ENCODE data around the gene COPS4. TPM values are rescaled to one million over a fixed set of nuclear protein-coding genes. Genes with fewer than 3 reads are reported as not detected.

The COPS4 gene
- polyA plus RNA-seq, 1 donor (not counting 4 experiments of a cell fraction or from before 2014, with no cell fraction given): 50.2 TPM

- no peak for TF ChIP-seq EZH2 (IDR thresholded peaks at IDR 0.05; ENCODE audit: low read length)
- TF ChIP-seq CTCF (optimal IDR thresholded peaks at IDR 0.05 in 1 of 3, IDR thresholded peaks at IDR 0.05 in 1 of 3, conservative IDR thresholded peaks at IDR 0.05 in 1 of 3; ENCODE audit: extremely low read depth in 1 of 3, insufficient read depth in 2 of 3, low read length in 3 of 3): no peak
- no peak overlapping the region for H2AFZ ChIP-seq (ENCODE audit: control insufficient read depth, low read length)
- H3K79me2 ChIP-seq (ENCODE audit: control insufficient read depth, insufficient read depth, low read length): peaks cover 11% of the 10 kb centered on the region
- H3K4me1 ChIP-seq (ENCODE audit: control insufficient read depth, extremely low read depth, insufficient read depth, low read length): no peaks in the 10 kb centered on the region
- no peak for DNase-seq (ENCODE audit: low read depth, low spot score)
- H3K4me3 ChIP-seq (ENCODE audit: control insufficient read depth in 2 of 3, extremely low read depth in 1 of 3, insufficient read depth in 2 of 3, low read depth in 1 of 3, low read length in 3 of 3): no peak overlapping the region
- H3K9me1 ChIP-seq (ENCODE audit: control insufficient read depth, extremely low read depth, insufficient read depth, low read length): no peaks in the 10 kb centered on the region
- peaks cover 0 to 2% of the 10 kb centered on the region in 2 experiments for H3K36me3 ChIP-seq (ENCODE audit: control insufficient read depth in 2 of 2, extremely low read depth in 1 of 2, insufficient read depth in 2 of 2, low read length in 2 of 2)
- no peaks in the 10 kb centered on the region for H3K9me3 ChIP-seq (ENCODE audit: control insufficient read depth, low read depth, low read length)
- no peak overlapping the region for H3K9ac ChIP-seq (ENCODE audit: control insufficient read depth, extremely low read depth, insufficient read depth, low read length)
- no peak overlapping the region for H3K27ac ChIP-seq (ENCODE audit: control insufficient read depth, insufficient read depth, low read length)
- no peaks in the 10 kb centered on the region for H4K20me1 ChIP-seq (ENCODE audit: control insufficient read depth, extremely low read depth, insufficient read depth, low read length)
- no peaks in the 10 kb centered on the region for H3K27me3 ChIP-seq (ENCODE audit: control insufficient read depth, extremely low read depth, insufficient read depth, low read length)
- dilution Hi-C loops (cut with MboI; ENCODE audit: extremely low pct_ligation_motif_present, low sequenced_read_pairs): no loop called here
- H3K4me2 ChIP-seq (ENCODE audit: control insufficient read depth, extremely low read depth, insufficient read depth, low read depth, low read length): no peak overlapping the region
- no peak for FAIRE-seq
These were observed 46.6 kb upstream of the COPS4 start for GRCh38 chr4:82988323-82988832.

GRCh38 chr4:82989575-82990429 is 45.2 kb upstream of the COPS4 start:
- Histone ChIP-seq H3K36me3 (ENCODE audit: control insufficient read depth in 2 of 2, extremely low read depth in 1 of 2, insufficient read depth in 2 of 2, low read length in 2 of 2) (no peaks in the 10 kb centered on the region), H3K27ac (ENCODE audit: control insufficient read depth, insufficient read depth, low read length) (no peak overlapping the region), H3K9me1 (ENCODE audit: control insufficient read depth, extremely low read depth, insufficient read depth, low read length) (no peaks in the 10 kb centered on the region), H2AFZ (ENCODE audit: control insufficient read depth, low read length) (no peak overlapping the region), H4K20me1 (ENCODE audit: control insufficient read depth, extremely low read depth, insufficient read depth, low read length) (no peaks in the 10 kb centered on the region), H3K4me2 (ENCODE audit: control insufficient read depth, extremely low read depth, insufficient read depth, low read depth, low read length) (peak overlapping the region; percentile 14), H3K4me3 (ENCODE audit: control insufficient read depth in 2 of 3, extremely low read depth in 1 of 3, insufficient read depth in 2 of 3, low read depth in 1 of 3, low read length in 3 of 3) (no peak overlapping the region), H3K9ac (ENCODE audit: control insufficient read depth, extremely low read depth, insufficient read depth, low read length) (no peak overlapping the region), H3K4me1 (ENCODE audit: control insufficient read depth, extremely low read depth, insufficient read depth, low read length) (no peaks in the 10 kb centered on the region), H3K79me2 (ENCODE audit: control insufficient read depth, insufficient read depth, low read length) (peaks cover 12% of the 10 kb centered on the region), H3K27me3 (ENCODE audit: control insufficient read depth, extremely low read depth, insufficient read depth, low read length) (no peaks in the 10 kb centered on the region), H3K9me3 (ENCODE audit: control insufficient read depth, low read depth, low read length) (no peaks in the 10 kb centered on the region)
- dilution Hi-C loops (cut with MboI; ENCODE audit: extremely low pct_ligation_motif_present, low sequenced_read_pairs): no loop called here
- DNase-seq (ENCODE audit: low read depth, low spot score) (no peak), FAIRE-seq (no peak)
- TF ChIP-seq EZH2 (IDR thresholded peaks at IDR 0.05; ENCODE audit: low read length) (no peak), CTCF (optimal IDR thresholded peaks at IDR 0.05 in 1 of 3, IDR thresholded peaks at IDR 0.05 in 1 of 3, conservative IDR thresholded peaks at IDR 0.05 in 1 of 3; ENCODE audit: extremely low read depth in 1 of 3, insufficient read depth in 2 of 3, low read length in 3 of 3) (no peak)
